Loucy (cell line): ENCODE measurements around the gene PLCL2.

ENCODE experiments used
- H2AFZ ChIP-seq: fragments of 200-600 bp; sonication (generic); 2 replicates; pipeline ENCODE4 v1.6.0; 2016; ENCODE audit warnings: antibody characterized with exemption, mild to moderate bottlenecking, low read length, moderate library complexity
- H3F3A ChIP-seq: fragments of 200-600 bp; 2 replicates; pipeline ENCODE4 v1.6.0; 2016; ENCODE audit warnings: antibody characterized with exemption, low read depth, mild to moderate bottlenecking
- H3K27me3 ChIP-seq: fragments of 200-600 bp; sonication (generic); 2 replicates; pipeline ENCODE4 v1.6.1; 2014; ENCODE audit warnings: low read length, mild to moderate bottlenecking; ENCODE audit not compliant: insufficient read depth, poor library complexity, severe bottlenecking
- H3K36me3 ChIP-seq: fragments of 200-600 bp; sonication (generic); 2 replicates; pipeline ENCODE4 v1.6.1; 2016; ENCODE audit warnings: low read length; ENCODE audit not compliant: insufficient read depth
- H3K4me1 ChIP-seq: fragments of 200-600 bp; sonication (generic); 2 replicates; pipeline ENCODE4 v1.5.1; 2014; ENCODE audit warnings: low read length, mild to moderate bottlenecking; ENCODE audit not compliant: insufficient read depth, poor library complexity, severe bottlenecking
- H3K4me2 ChIP-seq: fragments of 200-600 bp; sonication (generic); 2 replicates; pipeline ENCODE4 v1.6.0; 2014; ENCODE audit warnings: antibody characterized with exemption, low read length, low read depth, mild to moderate bottlenecking; ENCODE audit not compliant: poor library complexity, severe bottlenecking
- H3K4me3 ChIP-seq: fragments of 200-600 bp; sonication (generic); 2 replicates; pipeline ENCODE4 v1.5.1; 2014; ENCODE audit warnings: low read length, mild to moderate bottlenecking, mixed read lengths; ENCODE audit not compliant: poor library complexity, severe bottlenecking
- H3K79me2 ChIP-seq: fragments of 200-600 bp; sonication (generic); 2 replicates; pipeline ENCODE4 v1.6.1; 2014; ENCODE audit warnings: low read length; ENCODE audit not compliant: insufficient read depth
- H3K9ac ChIP-seq: fragments of 200-600 bp; sonication (generic); 2 replicates; pipeline ENCODE4 v1.6.0; 2014; ENCODE audit warnings: mild to moderate bottlenecking, low read depth, low read length, moderate library complexity; ENCODE audit not compliant: poor library complexity, severe bottlenecking
- H3K9me2 ChIP-seq: fragments of 200-600 bp; sonication (generic); replicated peaks from 2 replicates; pipeline ENCODE4 v1.6.1; 2016; ENCODE audit warnings: low read depth, low read length, mixed read lengths
- H3K9me3 ChIP-seq: fragments of 200-600 bp; sonication (generic); 2 replicates; pipeline ENCODE4 v1.6.1; 2014; ENCODE audit warnings: mild to moderate bottlenecking, antibody characterized with exemption, low read length, low read depth; ENCODE audit not compliant: insufficient read depth
- H4K20me1 ChIP-seq: fragments of 200-600 bp; sonication (generic); 2 replicates; pipeline ENCODE4 v1.6.0; 2014; ENCODE audit warnings: antibody characterized with exemption, low read length, mild to moderate bottlenecking; ENCODE audit not compliant: insufficient read depth, poor library complexity, severe bottlenecking
- EZH2phosphoT487 ChIP-seq: fragments of 200-600 bp; IDR thresholded peaks from 2 replicates; pipeline ENCODE4 v1.6.1; 2018; ENCODE audit warnings: antibody characterized with exemption, mild to moderate bottlenecking, moderate library complexity, borderline replicate concordance
- TF ChIP-seq, protein P1 (sequence below): fragments of 200-600 bp; sonication (generic); conservative IDR thresholded peaks from 2 replicates; pipeline ENCODE4 v1.5.1; 2014; ENCODE audit warnings: mild to moderate bottlenecking, antibody characterized with exemption, low read length

The PLCL2 gene

GRCh38 chr3:16838561-16838960 lies 46.2 kb upstream of the PLCL2 start:
- no peaks in the 10 kb centered on the region for H3K79me2 ChIP-seq
- TF ChIP-seq, protein P1, sequence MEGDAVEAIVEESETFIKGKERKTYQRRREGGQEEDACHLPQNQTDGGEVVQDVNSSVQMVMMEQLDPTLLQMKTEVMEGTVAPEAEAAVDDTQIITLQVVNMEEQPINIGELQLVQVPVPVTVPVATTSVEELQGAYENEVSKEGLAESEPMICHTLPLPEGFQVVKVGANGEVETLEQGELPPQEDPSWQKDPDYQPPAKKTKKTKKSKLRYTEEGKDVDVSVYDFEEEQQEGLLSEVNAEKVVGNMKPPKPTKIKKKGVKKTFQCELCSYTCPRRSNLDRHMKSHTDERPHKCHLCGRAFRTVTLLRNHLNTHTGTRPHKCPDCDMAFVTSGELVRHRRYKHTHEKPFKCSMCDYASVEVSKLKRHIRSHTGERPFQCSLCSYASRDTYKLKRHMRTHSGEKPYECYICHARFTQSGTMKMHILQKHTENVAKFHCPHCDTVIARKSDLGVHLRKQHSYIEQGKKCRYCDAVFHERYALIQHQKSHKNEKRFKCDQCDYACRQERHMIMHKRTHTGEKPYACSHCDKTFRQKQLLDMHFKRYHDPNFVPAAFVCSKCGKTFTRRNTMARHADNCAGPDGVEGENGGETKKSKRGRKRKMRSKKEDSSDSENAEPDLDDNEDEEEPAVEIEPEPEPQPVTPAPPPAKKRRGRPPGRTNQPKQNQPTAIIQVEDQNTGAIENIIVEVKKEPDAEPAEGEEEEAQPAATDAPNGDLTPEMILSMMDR, result no peak
- TF ChIP-seq EZH2phosphoT487, result no peak
- no peaks in the 10 kb centered on the region for H3K9me2 ChIP-seq
- no peak overlapping the region for H3K4me3 ChIP-seq
- no peak overlapping the region for H3K4me2 ChIP-seq
- H3K36me3 ChIP-seq, result no peaks in the 10 kb centered on the region
- peaks cover 32% of the 10 kb centered on the region for H3K4me1 ChIP-seq
- peak overlapping the region; percentile 42 for H2AFZ ChIP-seq
- 0 out of 2 replicates have a peak, but pooled peaks cover 4% of the 10 kb centered on the region for H3F3A ChIP-seq
- no peaks in the 10 kb centered on the region for H4K20me1 ChIP-seq
- H3K9ac ChIP-seq, result no peak overlapping the region
- no peaks in the 10 kb centered on the region for H3K27me3 ChIP-seq
- H3K9me3 ChIP-seq, result no peaks in the 10 kb centered on the region

DNA sequence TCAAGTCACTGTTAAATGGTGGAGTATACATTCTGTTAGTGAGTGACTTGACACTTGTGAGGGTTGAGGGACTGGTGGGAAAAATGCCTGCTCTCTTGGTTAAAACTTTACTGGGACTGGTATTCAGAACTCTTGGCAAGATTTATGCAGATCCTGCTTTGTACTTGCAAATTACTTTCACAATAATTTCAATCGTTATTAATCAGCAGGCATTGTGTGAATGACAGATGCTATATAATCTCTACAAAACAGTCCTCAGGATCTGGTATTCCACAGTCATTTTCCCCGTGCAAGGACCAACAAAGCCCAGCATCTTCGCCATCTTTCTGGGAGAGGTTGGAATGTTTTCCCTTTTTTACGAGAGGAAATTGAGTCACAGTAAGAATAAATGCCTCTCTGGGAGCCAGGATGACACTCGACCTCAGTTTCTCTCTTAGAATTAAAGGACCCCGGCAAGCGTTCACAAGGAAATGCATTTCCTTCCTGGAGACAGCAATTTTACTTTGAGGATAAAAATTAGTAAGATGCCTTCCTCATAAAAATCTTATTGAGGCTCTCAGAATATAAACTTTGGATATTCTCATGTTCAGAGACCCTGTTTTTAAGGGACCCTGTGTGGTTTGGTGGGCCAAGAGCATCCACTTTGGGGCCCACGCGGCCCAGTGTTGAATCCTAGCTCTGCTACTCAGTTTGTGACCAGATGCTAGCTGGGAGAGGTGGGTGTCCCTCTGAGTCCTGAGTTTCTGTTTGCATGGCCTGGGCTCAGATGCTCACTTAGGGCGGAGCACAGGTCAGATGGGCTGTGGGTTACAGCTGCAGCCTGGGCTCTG lies 45.3 kb upstream of the PLCL2 start:
- Histone ChIP-seq H3K79me2 (no peaks in the 10 kb centered on the region), H3K36me3 (no peaks in the 10 kb centered on the region), H3K4me3 (no peak overlapping the region), H3F3A (0 out of 2 replicates have a peak, but pooled peaks cover 4% of the 10 kb centered on the region), H3K4me2 (no peak overlapping the region), H3K9me3 (no peaks in the 10 kb centered on the region), H3K9me2 (no peaks in the 10 kb centered on the region), H2AFZ (peak overlapping the region; percentile 42; the same call in 1 of the 2 replicates), H4K20me1 (no peaks in the 10 kb centered on the region), H3K27me3 (no peaks in the 10 kb centered on the region), H3K9ac (no peak overlapping the region), H3K4me1 (peaks cover 32% of the 10 kb centered on the region)
- TF ChIP-seq, protein P1, result no peak
- TF ChIP-seq EZH2phosphoT487, result no peak

DNA sequence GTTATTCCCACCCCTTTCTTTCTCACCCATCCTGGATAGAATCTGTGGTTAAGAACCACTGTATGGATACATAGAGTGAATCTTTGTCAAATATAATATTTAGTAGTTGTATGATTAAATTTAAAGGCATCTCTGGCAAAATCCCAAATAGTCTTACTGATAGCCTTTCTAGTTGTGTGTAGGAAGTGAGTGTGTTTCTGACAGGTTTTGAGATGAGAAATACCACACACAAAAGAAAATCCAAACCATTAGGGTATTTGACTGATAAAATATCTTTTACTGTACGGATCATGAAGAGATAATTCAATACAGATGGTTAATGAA lies 44.7 kb upstream of the PLCL2 start:
- no peaks in the 10 kb centered on the region for H3K79me2 ChIP-seq
- no peaks in the 10 kb centered on the region for H3K36me3 ChIP-seq
- H3K27me3 ChIP-seq, result no peaks in the 10 kb centered on the region
- no peak overlapping the region for H3K4me3 ChIP-seq
- H3K4me2 ChIP-seq, result no peak overlapping the region
- H3F3A ChIP-seq, result 0 out of 2 replicates have a peak, but pooled peaks cover 4% of the 10 kb centered on the region
- H3K4me1 ChIP-seq, result peaks cover 32% of the 10 kb centered on the region
- H3K9me3 ChIP-seq, result no peaks in the 10 kb centered on the region
- H2AFZ ChIP-seq, result no peak overlapping the region
- H4K20me1 ChIP-seq, result no peaks in the 10 kb centered on the region
- no peak overlapping the region for H3K9ac ChIP-seq
- H3K9me2 ChIP-seq, result no peaks in the 10 kb centered on the region
- TF ChIP-seq, protein P1, result no peak
- TF ChIP-seq EZH2phosphoT487, result no peak
